Mucosa of stomach (tissue), 1 donor: ENCODE measurements around the gene AP1M2.

Source experiments
- H3K27me3 ChIP-seq: one replicate; pipeline ENCODE4 v1.7.0; 2013; ENCODE audit warnings: mild to moderate bottlenecking, low read length; ENCODE audit not compliant: control insufficient read depth, insufficient read depth
- H3K36me3 ChIP-seq: one replicate; pipeline ENCODE4 v1.7.0; 2013; ENCODE audit warnings: low read length; ENCODE audit not compliant: control insufficient read depth, insufficient read depth
- H3K4me1 ChIP-seq: one replicate; pipeline ENCODE4 v1.7.0; 2013; ENCODE audit warnings: mild to moderate bottlenecking, low read length; ENCODE audit not compliant: control insufficient read depth, insufficient read depth
- H3K4me3 ChIP-seq: one replicate; pipeline ENCODE4 v1.7.0; 2013; ENCODE audit warnings: low read length
- H3K9ac ChIP-seq: one replicate; pipeline ENCODE4 v1.7.0; 2013; ENCODE audit warnings: mild to moderate bottlenecking, low read length, moderate library complexity
- H3K9me3 ChIP-seq: one replicate; pipeline ENCODE4 v1.7.0; 2013; ENCODE audit warnings: mild to moderate bottlenecking, low read length, moderate library complexity; ENCODE audit not compliant: control insufficient read depth
- donor health status: Pancreatic carcinoma.

The AP1M2 gene

DNA sequence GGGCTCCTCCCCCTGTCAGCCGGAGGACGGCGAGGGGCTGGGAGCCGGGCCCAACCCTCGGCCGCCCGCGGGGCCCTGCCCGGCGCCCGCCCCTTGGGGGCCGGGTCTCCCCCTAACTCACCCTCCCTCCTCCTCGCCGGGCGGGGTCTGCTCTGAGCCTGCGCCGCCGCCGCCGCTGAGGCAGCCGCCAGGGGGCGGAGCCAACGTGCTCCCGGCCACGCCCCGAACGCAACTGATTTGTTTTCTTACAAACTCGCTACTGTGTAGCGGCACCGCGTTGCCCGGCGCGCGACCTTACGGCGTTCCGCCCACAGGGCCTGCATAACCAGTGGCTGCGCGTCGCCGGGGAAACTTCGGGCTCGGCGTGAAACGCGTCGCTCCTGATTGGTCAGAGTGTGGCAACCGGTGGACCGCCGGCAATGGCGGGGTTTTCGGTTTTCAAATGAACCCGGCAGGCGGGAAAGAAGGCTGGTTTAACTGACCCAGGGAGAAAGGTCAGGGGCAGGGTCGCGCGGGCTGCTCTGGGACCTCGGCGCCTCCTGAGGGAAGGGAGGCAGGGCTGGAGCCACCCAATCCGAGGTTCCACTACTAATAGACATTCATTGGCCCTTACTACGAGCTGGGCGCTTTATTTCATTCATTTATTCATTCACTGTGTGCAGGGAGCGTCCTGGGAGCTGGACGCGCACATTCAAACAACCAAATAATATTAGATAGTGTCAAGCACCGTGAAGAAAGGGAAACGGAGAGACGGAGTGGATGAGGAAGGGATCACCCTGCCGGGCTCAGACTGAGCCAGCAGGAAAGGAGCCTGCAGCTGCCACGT, 18.1 kb downstream of the AP1M2 start, which contains the start of gene CDKN2D:
Gene CDKN2D, minus strand, starts transcription at position 154 of the 826 bp plus-strand sequence. CDS start 326 bp downstream, outside the sequence.
- Histone ChIP-seq H3K4me3 (peak within 1 kb of the TSS; percentile 51), H3K9me3 (no peaks in the 10 kb centered on the region), H3K27me3 (no peaks in the 10 kb centered on the region), H3K9ac (peak within 1 kb of the TSS; percentile 49), H3K4me1 (peaks cover 36% of the 10 kb centered on the region), H3K36me3 (no peaks in the 10 kb centered on the region)

DNA sequence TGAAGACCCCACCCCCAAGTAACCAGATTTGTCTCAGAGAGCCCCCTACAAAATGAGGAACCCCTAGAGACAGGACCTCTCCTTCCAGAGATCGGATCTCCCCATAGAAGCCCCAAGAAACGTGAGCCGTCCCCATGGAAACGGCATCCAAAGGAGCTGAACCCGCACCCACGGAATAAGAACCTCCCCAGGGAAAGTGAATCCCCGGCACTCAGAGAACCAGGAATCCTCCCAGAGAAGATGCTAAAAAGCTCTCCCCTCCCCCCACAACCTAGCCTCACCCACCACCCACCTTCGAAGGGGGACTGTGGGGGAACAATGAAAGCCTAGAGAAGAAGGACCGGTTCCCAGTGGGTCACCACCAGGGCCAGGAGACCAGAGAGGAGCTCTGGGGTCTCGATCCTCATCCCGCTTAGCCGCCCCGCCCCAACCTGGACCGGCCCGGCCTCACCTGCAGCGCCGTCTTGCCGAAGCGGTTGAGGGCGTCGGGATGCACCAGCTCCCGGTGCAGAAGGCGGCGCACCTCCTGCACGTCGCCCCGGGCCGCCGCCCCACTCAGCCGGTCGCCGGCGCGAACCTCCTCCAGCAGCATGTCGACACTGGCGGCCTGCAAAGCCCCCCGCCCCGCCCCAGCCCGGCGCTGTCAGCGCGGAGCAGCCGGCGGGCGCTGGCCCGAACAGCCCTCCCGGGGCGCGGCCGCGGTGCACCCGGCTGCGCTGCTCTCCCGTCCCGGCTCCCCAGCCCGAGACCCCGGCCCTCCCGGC, 18.9 kb downstream of the AP1M2 start:
- Histone ChIP-seq H3K4me1 (peaks cover 36% of the 10 kb centered on the region), H3K9me3 (no peaks in the 10 kb centered on the region), H3K36me3 (no peaks in the 10 kb centered on the region), H3K4me3 (peak overlapping the region; percentile 51), H3K9ac (peak overlapping the region; percentile 49), H3K27me3 (no peaks in the 10 kb centered on the region)

DNA sequence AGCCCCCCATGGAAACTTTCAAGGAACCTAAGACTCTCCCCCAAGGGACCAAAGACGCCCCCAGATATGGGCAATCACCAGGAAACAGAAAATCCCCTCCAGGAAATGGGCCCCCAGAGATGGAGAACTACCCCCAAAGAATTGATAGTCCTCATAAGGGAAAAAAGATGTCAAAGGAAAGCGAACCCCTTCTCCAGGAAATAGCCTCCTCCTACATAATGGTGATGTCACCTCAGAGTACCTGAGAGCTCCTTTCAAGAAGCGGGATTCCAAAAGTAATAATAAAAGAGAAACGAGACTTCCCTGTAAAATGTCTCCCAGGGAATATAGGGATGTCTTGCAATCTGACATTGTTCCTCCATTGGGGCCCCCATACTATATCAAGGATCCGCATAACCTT, 19.5 kb downstream of the AP1M2 start:
- peaks cover 36% of the 10 kb centered on the region for H3K4me1 ChIP-seq

DNA sequence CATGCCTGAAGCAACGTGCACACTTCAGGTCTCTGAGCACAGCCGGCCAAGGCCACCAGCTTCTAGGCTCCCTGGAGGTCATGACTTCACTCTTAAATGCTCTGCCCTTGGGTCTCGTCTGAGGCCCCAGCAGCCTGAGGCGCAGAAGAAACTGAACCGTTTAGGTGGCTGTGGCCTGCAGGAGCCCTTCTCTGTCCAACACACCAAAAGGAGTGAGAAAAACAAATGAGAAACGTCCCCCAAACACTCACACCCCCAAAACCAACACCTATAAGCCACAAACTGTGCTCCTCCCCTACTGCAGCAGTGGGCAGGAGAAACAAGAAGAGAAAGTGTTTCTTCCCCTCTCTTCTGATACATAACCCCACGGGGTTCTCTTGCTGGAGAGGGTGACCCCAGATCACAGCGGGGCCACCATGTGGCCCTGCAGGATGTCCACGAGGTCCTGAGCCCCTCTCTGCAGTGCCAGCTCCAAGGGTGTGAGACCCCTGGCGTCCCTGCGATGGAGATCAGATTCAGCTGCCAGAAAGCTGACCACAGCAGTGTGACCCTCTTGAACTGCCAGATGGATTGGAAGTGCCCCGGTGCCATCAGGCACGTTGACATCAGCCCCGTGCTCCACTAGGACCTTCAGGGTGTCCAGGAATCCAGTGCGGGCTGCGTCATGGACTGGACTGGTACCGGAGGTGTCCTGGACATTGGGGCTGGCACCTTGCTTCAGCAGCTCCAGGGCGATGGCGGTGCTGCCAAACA, 20.3 kb downstream of the AP1M2 start:
- H3K4me3 ChIP-seq: no peak overlapping the region
- no peaks in the 10 kb centered on the region for H3K36me3 ChIP-seq
- peak overlapping the region; percentile 57 for H3K9ac ChIP-seq
- no peaks in the 10 kb centered on the region for H3K27me3 ChIP-seq
- H3K4me1 ChIP-seq: peaks cover 36% of the 10 kb centered on the region
- H3K9me3 ChIP-seq: no peaks in the 10 kb centered on the region

More for the DNA sequence above, 19.5 kb downstream of the AP1M2 start:
- Histone ChIP-seq H3K27me3 (no peaks in the 10 kb centered on the region), H3K4me3 (peak overlapping the region; percentile 51), H3K36me3 (no peaks in the 10 kb centered on the region), H3K9me3 (no peaks in the 10 kb centered on the region), H3K9ac (peak overlapping the region; percentile 49)

DNA sequence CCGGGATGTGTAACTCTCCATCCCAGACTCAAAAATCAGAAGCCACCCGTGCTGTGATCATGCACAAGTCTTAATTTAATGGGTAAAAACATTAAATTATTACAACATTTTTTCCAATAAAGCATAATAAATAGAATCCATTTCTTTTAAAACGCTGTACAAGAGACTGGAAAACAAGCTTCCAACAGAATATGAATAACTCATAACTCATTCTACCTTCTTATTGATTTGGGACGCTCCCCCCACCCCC, 20.8 kb downstream of the AP1M2 start:
- no peak overlapping the region for H3K4me3 ChIP-seq
- peaks cover 36% of the 10 kb centered on the region for H3K4me1 ChIP-seq
- H3K9me3 ChIP-seq: no peaks in the 10 kb centered on the region
- H3K36me3 ChIP-seq: no peaks in the 10 kb centered on the region
- H3K9ac ChIP-seq: peak overlapping the region; percentile 57
- H3K27me3 ChIP-seq: no peaks in the 10 kb centered on the region

DNA sequence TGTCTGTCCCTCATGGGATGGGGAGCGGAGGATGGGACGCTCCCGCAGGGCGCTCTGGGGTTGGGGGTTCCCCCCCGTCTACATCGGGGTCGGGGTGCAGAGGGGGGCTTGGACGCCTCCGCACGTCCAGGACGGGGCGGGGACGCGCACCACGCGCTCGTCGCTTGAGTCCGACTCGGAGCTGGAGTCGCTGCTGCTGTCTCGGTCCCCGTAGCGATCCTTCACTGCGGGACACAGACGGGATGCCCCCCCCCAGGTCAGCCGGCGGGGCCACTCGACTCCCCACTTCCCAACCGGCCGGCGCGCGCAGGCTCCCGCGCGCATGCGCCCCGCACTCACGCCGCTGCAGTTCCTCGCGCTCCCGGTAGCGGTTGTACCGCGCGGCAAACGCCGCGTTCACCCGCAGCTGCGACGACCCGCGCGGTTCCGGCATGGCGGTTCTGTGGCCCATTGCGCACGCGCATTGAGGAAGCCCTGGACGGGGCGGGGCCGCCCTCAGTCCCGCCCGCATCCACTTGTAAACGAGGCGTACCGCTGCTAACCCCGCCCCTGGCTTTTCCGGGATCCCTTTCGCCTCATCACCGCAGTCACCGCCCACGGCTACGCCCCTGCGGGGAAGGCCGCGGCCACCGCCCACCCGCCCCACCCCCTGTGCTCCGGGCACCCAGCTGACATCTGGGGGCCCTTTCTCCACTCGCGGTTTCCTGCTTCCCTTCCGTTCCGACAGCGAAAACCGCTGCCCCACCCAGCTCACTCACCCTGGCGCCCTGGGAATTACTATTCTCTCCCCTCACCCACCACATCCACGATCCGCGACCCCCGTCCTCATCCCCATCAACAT, 21.3 kb downstream of the AP1M2 start, which contains the start of gene KRI1:
Gene KRI1, minus strand, starts transcription at position 444 of the 841 bp plus-strand sequence. Its CDS starts 11 bp downstream, at position 433.
- Histone ChIP-seq H3K27me3 (no peaks in the 10 kb centered on the region), H3K9ac (peak within 1 kb of the TSS; percentile 83), H3K4me1 (peaks cover 36% of the 10 kb centered on the region), H3K4me3 (peak within 1 kb of the TSS; percentile 67), H3K9me3 (no peaks in the 10 kb centered on the region), H3K36me3 (no peaks in the 10 kb centered on the region)

DNA sequence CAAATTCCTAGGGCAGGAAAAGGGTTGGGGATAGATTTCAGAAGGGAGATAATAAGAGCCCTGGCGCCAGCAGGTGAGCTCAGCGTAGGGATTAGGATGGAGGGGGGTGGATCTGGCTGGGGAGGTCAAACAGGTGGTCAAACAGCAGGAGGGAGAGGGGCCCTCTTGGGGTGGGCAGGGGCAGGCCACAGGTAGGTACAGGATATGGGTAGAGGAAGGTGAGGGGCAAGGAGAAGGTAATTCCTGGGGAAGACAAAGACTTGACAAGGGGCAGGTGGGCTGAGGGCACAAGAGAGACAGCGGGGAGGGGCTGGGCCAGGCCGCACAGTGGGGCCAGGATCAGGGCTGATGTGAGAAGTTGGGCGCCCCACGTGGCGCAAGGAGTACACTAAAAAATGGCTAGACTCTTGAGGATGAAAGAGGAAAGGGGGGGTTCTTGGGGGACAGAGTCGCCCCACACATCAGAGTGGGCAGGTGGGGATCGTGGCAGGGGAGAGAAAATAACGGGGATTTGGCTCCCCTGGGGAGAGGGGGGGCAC, 22.0 kb downstream of the AP1M2 start:
- Histone ChIP-seq H3K4me1 (peaks cover 36% of the 10 kb centered on the region), H3K9ac (peak overlapping the region; percentile 83), H3K27me3 (no peaks in the 10 kb centered on the region), H3K36me3 (peaks cover 3% of the 10 kb centered on the region), H3K4me3 (peak overlapping the region; percentile 67), H3K9me3 (no peaks in the 10 kb centered on the region)

DNA sequence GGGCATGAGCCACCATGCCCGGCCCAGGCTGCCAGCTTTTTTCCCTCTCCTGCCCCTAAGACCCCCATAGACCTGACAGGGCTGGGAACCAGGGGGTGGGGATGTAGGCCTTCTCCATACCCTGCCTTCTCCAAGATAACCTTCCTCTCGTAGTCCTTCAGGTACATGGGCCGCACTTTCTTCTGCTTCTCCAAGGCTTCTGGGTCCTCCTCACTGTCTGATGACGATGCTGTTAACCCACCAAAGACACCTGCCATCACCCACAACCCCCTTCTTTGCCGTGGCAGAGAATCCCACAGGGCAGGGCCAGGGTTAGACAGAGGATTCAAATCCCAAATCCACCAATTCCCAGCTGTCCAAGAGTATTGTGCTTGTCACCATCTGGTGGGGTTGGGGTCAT, 24.5 kb downstream of the AP1M2 start:
- Histone ChIP-seq H3K36me3 (peaks cover 8% of the 10 kb centered on the region), H3K9me3 (no peaks in the 10 kb centered on the region), H3K9ac (no peak overlapping the region), H3K4me1 (peaks cover 23% of the 10 kb centered on the region), H3K4me3 (no peak overlapping the region), H3K27me3 (no peaks in the 10 kb centered on the region)

DNA sequence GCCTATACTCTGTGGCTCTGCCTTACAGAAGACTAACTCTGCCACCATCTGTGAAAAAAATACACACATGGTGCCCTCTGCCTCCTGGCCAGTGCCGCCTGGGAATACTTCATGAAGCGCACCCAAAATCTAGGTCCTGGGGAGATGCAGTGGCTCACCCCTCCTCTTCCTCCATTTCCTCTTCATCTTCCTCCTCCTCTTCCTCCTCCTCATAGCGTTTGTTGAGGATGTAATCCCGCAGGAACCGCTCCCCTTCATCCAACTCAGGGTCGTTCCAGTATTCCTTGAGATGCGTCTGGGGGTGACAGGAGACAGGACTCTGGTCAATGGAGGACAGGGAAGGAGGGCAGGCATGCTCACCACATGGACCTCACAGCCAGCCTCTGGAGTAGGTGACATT, 27.0 kb downstream of the AP1M2 start:
- H3K9me3 ChIP-seq: no peaks in the 10 kb centered on the region
- H3K4me3 ChIP-seq: no peak overlapping the region
- no peaks in the 10 kb centered on the region for H3K27me3 ChIP-seq
- H3K4me1 ChIP-seq: peaks cover 7% of the 10 kb centered on the region
- no peak overlapping the region for H3K9ac ChIP-seq
- H3K36me3 ChIP-seq: peaks cover 8% of the 10 kb centered on the region

DNA sequence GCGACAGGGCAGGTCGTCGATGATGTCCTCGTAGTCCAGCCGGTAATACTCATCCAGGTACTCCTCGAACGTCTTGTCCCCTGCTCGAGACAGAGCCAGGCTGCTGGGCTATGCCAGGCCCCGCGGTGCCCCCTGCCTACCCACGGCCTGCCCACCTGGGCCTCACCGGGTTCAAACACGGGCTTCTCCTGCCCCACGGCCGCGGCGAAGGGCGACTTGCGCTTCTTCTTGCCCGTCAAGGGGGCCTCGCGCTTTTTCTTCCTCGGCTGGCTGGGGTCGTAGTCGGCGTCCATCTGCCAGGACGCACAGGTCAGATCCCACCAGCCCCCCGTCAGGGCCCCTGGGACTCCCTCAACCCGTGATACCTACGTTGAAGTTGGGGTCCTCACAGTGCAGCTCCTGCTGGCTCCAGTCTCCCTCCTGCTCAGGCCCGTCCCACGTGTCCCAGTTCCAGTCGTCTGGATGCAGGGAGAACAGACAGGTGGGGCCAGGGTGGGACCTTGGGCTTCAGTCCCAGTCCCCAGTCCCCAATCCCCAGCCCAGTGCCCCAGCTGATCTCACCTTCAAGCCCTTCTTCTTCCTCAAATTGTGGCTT, 29.4 kb downstream of the AP1M2 start:
- H3K27me3 ChIP-seq: no peaks in the 10 kb centered on the region
- H3K9me3 ChIP-seq: no peaks in the 10 kb centered on the region
- no peak overlapping the region for H3K9ac ChIP-seq
- no peaks in the 10 kb centered on the region for H3K4me1 ChIP-seq
- no peak overlapping the region for H3K4me3 ChIP-seq
- peaks cover 8% of the 10 kb centered on the region for H3K36me3 ChIP-seq

DNA sequence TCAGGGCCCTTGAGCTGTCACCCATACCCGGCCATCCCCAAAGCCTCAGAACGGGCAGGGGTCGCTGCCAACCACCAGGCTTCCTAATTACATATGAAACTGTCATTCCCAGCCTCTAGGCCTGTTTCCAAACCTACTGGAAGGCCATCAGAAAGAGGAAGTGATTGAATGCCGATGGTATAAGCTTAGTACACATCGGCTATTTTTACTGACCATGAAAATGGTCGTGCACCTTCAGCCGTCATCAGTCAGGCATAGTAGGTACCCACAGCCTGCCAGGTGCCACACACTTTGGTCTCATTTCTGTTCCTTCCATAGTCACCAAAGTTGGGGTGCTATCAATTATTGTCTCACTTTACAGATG, 31.5 kb downstream of the AP1M2 start:
- Histone ChIP-seq H3K9ac (no peak overlapping the region), H3K4me3 (no peak overlapping the region), H3K36me3 (peaks cover 8% of the 10 kb centered on the region), H3K4me1 (no peaks in the 10 kb centered on the region), H3K27me3 (no peaks in the 10 kb centered on the region), H3K9me3 (no peaks in the 10 kb centered on the region)
